ENCODE data around the gene FAM120A.

Gene FAM120A

GRCh38 chr9:93566408-93567270 lies 115.2 kb downstream of the FAM120A start:
- peak; percentile 95 for DNase-seq

- no peak for DNase-seq
Observed at GRCh38 chr9:93567271-93567959, 115.9 kb downstream of the FAM120A start.

DNA sequence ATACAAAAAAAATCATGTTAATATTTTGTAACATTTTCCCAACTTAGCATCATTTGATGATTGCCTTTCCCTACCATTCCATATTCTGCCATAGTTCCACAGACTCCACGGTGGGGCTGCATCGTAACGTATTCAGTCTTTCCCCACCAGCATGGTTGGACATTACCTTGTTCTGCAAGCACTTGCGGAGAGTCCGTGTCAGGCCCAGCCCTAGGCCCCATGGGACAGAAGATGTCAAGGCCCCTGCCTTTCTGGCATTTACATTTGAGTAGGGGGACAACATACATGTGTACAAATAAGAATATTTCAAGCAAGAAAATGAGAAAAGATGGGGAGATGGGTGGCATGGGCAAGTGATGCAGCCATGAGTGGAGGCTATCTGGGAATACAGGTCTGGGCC lies 116.7 kb downstream of the FAM120A start:
- no peak for DNase-seq

DNA sequence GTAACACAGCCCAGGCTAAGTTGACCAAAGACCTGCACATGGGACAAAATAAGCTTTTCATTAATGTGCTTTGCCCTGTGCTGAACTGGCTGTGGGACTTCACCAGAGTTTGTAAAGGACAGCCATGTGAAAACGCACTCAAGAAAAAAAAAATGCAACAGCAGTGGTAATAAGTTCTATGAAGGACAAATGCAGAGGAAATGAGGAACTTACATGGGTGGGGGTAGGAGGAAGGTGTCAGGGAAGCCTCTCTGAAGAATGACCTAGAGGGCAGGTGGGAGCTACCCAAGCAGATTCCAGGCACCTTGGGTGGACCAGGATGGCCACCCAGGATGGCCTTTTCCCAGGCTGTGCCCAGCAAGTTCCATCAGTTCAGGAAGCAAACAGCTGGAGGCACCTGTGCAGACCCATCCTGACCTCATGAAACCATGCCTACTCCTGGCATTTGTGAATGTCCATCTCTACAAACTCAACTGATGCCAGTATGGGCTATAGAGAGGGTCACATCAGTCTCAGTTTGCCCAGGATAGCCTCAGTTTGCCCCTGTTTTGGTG lies 118.2 kb downstream of the FAM120A start:
- DNase-seq: no peak

GRCh38 chr9:93572221-93572620 lies 120.7 kb downstream of the FAM120A start:
- DNase-seq: no peak

DNA sequence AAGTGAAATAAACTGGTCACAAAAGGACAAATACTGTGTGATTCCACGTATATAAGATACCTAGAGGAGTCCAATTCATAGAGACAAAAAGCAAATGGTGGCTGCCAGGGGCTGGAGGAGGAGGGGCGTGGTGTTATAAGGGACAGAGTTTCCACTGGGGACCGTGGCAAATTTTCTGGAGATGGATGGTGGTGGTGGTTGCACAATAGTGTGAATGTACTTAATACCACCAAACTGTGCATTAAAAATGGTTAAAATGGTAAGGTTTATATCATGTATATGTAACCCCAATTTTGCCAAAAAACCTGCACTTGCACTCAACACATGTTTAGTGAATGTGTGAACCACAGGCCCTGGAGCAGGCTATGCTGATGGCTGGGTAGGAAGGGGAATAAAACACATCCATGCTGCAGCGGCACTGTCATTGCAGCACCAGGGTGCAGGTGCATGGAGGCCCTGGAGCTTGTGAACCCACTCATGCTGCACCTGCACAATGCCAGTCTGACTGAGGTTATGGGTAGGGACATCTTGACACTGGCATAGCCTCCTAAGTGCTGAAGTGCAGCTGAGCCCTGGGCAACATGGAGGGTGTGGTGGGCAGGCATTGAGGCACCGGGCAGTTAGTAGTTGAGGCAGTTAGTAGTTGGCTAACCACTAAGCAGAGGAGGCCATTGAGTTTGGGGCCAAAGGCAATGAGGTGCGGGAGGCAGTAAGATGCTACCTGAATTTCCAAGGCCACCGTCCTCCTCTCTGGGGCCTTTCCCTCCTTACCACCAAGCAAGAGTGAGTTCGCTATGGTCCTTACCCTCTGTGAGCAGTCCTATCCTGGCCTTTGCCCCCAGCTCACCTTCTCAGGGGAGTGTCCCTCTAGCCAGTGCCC lies 121.4 kb downstream of the FAM120A start:
- no peak for DNase-seq

DNA sequence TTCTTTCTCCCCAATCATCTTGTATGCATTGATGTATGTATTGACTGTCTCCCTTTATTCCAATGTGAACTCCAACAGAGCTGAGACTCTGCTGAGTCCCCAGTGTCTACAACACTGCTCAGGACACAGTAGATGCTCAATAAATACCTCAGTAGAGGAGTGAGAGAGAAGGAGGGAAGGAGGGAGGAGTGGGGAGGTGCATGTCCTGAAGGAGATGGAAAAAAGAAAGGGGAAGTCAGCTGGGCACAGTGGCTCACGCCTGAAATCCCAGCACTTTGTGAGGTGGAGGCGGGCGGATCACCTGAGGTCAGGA lies 122.0 kb downstream of the FAM120A start:
- no peak for DNase-seq

GRCh38 chr9:93574091-93574899 lies 122.8 kb downstream of the FAM120A start:
- DNase-seq: no peak

GRCh38 chr9:93574900-93575795 lies 123.7 kb downstream of the FAM120A start:
- no peak for DNase-seq

DNA sequence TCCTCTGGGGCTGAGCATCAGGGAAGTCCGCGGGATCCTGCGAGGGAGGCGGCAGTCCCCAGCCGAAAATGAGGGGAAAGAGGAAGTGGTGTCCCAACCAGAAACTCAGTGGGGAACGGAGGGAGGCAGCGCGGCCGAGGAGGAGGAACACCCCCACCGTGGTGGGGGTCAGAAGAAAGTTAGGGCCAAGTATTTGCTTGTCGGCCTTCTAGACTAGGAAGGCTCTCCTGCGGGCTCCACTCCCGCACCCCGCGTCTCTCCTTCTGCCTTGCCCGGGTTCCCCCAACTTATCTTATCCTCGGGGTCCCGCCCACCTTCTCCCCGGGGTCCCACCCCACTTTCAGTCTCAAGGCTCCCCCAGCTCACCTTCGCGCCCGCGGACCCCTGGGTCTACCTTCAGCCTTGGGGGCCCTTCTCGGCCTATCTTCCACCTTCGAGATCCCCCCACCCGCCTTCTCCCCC lies 124.3 kb downstream of the FAM120A start:
- DNase-seq: peak; percentile 18

DNA sequence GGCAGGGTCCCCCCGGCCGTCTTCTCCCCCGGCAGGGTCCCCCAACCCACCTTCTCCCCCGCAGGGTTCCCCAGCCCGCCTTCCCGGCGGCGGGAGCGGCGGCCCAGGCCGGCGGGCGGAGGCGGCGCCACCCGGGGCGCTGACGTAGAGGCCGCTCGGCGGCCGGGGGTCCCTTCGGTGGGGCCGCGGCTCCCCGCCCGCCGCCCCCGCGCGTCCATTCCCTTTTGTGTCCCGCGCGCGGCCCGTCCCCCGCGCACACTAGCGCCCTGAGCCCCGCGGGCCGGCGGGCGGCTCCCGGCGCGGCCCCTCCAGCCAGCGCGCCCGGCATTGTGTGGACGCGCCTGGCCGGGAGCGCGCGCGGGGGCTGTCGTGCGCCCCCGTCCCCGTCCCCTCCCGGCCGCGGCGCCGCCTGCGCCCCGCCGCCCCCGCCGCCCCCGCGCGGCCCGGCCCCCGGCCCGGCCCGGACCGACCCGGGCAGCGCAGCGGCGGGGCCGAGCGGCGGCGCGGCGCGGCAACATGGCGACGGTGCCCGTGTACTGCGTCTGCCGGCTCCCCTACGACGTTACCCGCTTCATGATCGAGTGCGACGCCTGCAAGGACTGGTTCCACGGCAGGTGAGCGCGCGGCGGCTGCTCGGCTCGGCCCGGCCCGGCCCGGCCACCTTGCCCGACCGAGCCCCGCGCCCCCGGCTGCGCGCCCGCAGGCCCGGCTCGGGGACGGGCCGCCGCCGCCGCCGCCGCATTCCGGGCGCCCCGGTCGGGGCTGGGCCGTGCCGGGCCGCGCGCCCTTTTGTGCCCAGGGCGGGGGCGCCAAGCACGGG lies 125.0 kb downstream of the FAM120A start, which contains the start of gene PHF2:
Gene PHF2 (plus strand): TSS at position 327 of the 820 bp plus-strand sequence. CDS start 190 bp downstream, at position 517.
- peak; percentile 26 for DNase-seq

- DNase-seq: peak; percentile 10
Observed at GRCh38 chr9:93577078-93577974, 125.8 kb downstream of the FAM120A start.

GRCh38 chr9:93577975-93578682 lies 126.6 kb downstream of the FAM120A start:
- DNase-seq: peak; percentile 7

DNA sequence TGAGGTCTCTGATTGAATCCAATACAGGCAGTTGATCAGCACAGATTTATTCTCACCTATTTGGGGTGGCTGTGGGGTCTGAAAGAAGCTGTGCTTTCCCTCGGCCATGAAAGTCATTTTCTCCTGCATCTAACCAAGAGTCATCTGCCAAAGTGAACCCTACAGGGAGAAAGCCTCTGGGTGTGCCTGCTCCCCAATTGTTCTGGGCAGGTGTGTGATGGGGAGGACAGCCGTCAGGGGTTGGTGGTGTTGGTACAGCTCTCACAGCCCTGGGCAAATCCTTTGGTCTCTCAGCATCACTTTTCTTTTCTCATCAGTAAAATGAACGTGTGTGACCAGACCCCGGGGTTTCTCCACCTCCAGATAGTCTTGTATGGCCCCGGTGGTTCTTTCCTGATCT lies 127.4 kb downstream of the FAM120A start:
- no peak for DNase-seq

DNA sequence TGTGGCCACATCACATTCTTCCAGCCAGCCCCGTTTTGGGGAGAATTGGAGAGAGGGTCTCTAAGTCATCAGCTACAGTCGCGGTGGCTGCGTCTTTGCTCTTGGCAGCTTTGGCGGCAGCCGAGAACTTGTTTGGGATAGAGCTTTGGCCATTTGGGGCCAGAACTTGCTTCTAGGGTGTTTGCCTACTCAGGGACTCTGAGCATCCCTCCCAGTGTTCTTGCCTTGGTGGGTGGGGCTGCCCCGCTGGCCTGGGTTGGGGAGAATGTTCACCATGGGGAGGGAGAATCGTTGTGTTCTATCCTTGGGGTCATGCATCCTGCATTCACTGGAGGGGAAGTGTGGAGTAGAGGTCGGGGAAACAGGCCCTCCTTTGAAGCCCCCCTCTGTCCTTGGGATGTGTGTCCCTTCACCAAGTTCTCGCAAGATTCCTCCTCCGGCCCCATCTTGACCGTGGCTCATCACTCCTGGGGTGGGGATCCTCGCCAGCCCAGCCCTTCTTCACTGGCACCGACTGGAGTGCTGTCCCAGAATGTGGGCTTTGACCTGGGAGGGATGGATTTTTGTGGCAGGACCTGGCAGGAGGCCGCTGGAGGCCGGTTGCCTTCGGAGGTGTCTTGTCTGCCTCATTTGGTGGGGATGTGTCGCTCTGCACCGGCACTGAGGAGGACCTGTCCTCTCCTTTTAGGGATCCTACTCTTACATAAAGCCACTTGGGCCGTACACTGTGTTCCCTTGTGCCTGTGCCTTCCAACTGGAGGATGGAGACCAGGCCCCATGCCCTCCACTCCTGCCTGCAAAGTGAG lies 128.4 kb downstream of the FAM120A start:
- DNase-seq: no peak

DNA sequence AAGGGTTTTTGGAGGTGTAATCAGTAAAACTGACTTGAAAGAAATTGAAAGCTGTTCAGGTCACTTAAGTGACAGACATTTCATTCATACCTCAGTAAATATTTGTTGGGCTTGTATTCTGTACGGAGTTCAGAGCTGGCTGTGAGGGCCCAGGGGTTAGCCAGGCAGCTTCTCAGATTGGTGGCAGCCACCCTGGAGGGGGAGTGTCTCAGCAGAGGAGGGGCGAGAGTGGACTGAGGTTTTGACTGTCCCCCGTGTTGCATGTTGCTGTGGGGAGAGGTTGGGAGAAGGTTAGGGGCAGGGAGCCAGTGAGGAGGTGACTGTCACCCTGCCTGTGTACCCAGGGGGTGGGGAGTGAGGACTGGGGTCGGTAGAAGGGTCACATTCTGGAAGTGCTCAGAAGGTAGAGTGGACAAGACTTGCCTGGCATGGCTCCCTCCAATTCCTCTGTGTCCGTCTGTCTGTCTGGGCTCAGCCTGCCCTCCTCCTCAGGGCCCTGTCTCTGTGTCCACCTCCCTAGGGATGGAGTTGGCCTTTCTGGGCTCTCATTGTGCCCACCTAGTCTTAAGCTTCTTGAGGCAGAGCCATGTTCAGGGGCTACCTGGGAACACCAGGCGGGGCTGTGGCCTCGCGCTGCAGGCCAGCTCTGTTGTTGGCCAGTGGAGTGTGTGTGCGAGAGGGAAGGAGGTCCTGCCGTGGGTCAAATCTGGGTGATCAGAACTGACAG lies 129.3 kb downstream of the FAM120A start:
- no peak for DNase-seq

DNA sequence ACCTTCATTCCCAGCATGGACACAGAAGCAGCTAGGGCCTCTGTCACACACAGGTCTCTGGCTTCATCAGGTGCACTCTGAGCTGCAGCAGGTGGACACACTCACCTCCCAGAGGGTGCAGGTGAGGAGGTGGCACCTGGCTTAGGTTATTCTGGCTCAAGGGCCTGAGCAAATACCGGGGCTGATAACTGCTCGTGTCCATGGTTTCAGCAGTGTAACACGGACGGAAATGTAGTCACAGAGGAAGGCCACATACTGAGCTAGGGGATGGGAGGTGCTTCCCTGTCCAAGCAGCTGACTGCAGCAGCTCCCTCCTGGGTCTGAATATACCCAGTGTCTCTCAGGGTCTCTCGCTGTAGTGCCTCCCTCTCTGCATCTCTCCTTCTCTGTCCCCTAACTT lies 130.6 kb downstream of the FAM120A start:
- DNase-seq: no peak
